Jurkat, Clone E6-1 (cell line): ENCODE results near the gene SLC9A8.

Experiments
- DNase-seq: peaks from one replicate; pipeline ENCODE4 v3.0.0-alpha.2; 2011; ENCODE audit warnings: low read depth, low spot score
- H3K4me3 ChIP-seq: 2 replicates; pipeline ENCODE4 v1.5.1; 2011; ENCODE audit warnings: mild to moderate bottlenecking, low read length, control low read depth, moderate library complexity

SLC9A8 gene

DNA sequence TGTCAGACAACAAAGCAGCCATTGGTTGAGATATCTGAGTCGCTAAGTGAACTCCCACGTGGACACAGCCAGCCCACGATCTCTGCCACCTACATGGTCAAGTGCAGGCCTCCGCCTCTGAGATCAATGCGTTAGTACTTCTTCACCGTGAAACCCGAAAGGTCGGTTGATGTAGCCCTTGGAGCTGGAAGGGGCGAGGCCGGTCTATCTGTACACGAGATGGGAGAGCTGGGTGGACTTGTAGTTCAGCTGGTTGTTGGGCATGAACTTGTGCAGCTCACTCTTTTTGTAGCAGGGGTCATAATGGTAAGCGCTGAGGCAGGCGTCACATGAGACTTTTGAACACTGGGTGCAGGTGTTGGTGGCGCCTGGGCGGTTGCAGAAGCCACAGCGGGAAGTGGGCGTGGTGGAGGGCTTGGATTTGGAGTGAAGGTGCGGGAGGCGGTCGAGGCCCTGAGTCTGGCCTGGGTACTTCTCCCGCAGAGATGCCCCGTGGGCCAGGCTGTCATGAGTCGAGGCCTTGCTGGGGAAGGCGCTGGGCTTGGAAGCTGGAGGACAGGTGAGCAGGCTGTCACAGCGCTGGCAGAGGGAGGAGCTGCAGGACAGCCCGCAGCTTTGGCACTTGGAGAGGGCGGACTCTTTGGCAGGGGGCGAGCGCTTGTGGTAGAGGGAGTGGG is 92.9 kb downstream of the SLC9A8 start:
- H3K4me3 ChIP-seq = peak overlapping the region; percentile 42
- peak; percentile 76 for DNase-seq

DNA sequence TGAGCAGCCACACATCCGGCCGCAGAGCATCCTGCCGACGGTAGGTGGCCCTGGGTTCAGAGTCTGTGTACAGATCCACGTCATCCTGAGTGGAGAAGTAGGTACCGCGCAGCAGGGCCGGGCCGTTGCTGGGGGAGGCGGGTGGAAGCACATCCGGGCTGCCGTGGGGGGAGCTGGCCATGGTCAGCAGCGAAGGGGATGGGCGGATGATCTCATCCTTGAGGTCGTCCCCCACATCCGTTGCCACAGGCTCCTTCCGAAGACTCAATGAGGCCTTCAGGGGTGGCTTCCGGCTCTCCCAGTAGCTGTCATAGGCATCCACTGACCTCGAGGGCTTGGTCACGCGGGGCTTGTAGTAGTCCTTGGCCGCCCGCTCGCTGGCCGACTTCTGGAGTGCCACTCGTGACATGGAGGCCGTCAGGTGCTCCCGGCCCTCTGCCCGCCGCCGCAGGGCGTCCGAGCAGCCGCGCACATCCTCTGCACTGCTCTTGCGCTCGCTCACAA is 93.5 kb downstream of the SLC9A8 start:
- DNase-seq = peak; percentile 78
- peak overlapping the region; percentile 42 for H3K4me3 ChIP-seq

GRCh38 chr20:49906615-49907154 is 94.1 kb downstream of the SLC9A8 start:
- DNase-seq = no peak
- H3K4me3 ChIP-seq = peak overlapping the region; percentile 42

DNA sequence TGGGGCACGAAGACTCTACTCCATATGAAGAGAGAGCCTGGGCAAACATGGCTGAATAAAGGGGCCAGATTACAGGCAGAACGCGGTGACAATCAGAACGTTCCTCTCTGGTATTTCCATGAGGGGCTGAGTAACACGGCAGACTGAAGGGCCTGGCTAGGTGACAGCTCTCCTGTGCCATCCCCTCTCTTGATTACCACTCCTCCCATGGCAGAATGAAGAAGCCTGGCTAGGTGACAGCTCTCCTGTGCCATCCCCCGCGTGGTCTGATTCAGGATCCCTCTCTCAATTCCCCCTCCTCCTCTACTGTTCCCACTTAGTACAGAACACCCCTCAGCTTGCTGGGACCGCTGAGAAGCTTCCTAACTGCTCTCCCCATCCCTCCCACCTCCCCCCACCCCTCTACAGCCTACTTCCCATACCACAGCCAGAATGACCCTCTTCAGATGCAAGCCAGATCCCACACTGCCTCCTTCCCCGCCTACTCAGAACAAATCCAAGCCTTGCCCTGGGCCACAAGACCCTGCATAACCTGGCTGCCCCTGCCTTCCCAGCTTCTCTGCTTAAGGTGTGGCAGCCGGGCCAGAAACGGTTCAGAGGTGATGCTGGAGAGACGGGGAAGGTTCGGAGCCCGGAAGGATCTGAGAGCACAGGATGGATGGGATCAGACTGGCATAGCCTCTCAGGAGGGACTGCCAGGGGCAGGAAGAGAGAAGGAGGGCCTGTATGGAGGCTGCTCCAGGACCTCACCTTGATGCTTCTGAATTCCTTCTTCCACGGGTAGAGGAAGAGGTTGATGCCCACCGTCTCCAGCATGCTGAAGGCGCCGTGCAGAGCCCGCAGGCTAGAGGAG is 95.0 kb downstream of the SLC9A8 start:
- no peak for DNase-seq
- H3K4me3 ChIP-seq = no peak overlapping the region

DNA sequence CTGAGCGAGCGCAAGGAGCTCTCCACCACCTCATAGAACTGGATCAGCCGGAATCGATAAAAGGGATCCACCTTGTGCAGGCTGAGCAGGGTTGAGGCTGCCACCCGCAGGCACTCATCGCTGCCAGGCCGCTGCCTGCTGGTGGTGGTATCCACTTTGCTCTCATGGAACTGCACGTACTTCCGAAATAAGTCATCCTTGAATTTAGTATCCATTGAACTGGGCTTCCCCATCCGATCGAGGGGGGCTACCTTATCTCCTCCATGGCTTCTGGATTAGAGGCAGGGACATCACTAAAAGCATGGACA is 95.6 kb downstream of the SLC9A8 start:
- DNase-seq = no peak
- H3K4me3 ChIP-seq = no peak overlapping the region

DNA sequence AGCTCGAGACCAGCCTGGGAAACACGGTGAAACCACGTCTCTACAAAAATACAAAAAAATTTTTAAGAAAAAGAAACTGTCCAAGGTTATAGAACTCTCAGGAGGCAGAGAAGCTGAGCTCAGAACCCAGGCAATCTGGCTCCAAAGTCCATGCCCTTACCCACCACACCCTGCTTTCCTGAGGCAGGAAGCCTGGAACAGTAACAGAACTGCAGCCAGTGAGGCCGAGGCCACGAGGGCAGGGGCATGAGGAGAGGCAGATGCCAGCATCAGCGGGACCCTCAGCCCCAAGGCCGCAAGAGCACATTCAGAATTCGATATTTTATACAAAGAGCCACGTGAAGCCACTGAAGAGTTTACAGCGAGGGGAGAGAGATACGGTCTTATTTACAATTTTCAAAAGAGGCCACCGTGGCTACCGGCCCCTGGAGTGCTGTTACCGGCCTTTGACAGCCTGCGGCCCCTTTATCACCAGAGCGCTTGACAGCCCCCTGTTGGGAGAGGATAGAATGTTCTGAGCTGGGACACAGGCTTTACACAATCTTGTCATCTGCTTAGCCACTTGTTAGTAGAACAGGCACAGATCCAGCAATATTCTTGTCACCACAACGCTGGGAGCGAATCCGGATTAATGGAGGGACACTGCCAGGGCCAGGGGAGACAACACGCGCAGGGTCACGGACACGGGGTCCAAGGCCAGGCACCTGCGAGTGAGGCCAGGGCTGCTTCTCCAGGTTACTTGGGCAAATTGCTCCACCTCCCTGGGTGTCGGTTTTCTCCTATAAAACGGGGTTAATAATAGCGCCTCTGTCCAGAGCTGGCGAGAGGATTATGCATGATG is 97.1 kb downstream of the SLC9A8 start:
- DNase-seq = no peak
- no peak overlapping the region for H3K4me3 ChIP-seq

- no peak for DNase-seq
- H3K4me3 ChIP-seq = no peak overlapping the region
These were observed 97.7 kb downstream of the SLC9A8 start for GRCh38 chr20:49910340-49910706.

GRCh38 chr20:49913399-49914047 is 100.9 kb downstream of the SLC9A8 start:
- no peak overlapping the region; the same call in 1 of the 2 replicates for H3K4me3 ChIP-seq
- DNase-seq = no peak

DNA sequence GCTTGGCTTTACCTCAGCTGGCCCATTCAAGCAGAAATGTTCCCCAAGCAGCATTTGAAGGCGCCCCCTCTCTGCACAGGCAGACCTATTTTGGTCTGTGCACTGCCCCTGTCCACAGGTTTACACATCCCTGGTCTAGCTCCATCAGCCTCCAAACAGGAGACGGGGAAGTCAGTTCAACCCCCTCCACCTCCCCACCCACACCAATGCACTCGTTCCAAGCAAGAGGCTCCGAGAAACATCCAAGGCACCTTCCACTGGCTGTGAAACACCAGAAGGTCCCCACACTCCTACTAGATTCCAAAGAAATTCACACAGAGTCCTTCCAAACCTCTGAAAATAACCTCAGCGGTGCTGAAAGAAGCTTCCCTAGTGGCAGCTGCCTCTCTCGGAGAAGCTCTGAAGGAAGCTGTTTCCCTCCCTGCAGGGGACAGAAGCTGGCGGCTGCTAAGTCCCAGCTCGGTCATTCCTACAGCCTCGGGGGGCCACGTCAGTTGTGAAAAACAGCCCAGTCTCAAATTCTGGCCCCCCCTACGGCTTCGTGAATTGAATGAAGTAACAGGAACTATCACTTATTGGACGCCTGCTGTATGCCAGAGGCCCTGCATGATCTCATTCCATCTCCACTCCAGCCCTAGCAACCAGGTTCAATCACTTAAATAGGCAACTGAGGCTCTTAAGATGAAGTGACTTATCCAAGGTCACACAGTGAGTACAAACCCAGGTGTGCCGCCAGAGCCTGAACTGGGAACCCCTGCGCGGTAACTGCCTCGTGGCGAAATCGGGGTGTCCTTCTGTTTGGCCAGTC is 101.9 kb downstream of the SLC9A8 start:
- H3K4me3 ChIP-seq = peak overlapping the region; percentile 93
- DNase-seq = no peak

GRCh38 chr20:49915118-49915379 is 102.4 kb downstream of the SLC9A8 start:
- DNase-seq = no peak
- peak overlapping the region; percentile 93 for H3K4me3 ChIP-seq

GRCh38 chr20:49915380-49916145 is 102.9 kb downstream of the SLC9A8 start, which contains the start of gene SPATA2:
SPATA2 (minus strand) TSS chr20:49915529; CDS start chr20:49908490, 7,039 bp downstream.
- DNase-seq = peak; percentile 81
- H3K4me3 ChIP-seq = peak within 1 kb of the TSS; percentile 93

GRCh38 chr20:49916146-49917002 is 103.7 kb downstream of the SLC9A8 start:
- peak overlapping the region; percentile 93 for H3K4me3 ChIP-seq
- no peak for DNase-seq

- H3K4me3 ChIP-seq = no peak overlapping the region
- no peak for DNase-seq
These were observed 105.8 kb downstream of the SLC9A8 start for GRCh38 chr20:49918446-49918845.

DNA sequence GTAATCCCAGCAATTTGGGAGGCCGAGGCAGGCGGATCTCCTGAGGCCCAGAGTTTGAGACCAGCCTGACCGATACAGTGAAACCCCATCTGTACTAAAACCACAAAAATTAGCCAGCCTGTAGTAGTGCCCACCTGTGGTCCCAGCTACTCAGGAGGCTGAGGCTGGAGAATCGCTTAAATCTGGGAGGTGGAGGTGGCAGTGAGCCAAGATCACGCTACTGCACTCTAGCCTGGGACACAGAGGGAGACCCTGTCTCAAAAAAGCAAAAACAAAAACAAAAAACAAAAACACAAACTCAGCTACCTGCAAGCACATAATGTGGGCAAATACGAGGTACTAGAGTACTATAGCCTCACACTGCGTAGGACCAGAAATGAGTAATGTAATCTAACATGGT is 106.4 kb downstream of the SLC9A8 start:
- H3K4me3 ChIP-seq = no peak overlapping the region
- DNase-seq = no peak

DNA sequence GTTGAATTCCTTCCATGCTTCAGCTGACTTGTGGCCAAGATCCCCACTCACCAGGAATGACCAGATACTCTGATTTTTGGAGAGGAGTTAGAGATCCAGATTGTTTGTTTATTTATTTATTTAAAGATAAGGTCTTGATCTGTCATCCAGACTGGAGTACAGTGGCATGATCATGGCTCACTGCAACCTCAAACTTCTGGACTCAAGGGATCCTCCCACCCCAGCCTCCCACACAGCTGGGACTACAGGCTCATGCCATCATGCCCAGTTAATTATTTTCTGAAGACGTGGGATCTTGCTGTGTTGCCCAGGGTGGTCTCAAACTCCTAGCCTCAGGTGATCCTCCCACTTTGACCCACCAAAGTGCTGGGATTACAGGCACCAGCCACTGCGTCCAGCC is 106.8 kb downstream of the SLC9A8 start:
- no peak overlapping the region for H3K4me3 ChIP-seq
- DNase-seq = no peak

DNA sequence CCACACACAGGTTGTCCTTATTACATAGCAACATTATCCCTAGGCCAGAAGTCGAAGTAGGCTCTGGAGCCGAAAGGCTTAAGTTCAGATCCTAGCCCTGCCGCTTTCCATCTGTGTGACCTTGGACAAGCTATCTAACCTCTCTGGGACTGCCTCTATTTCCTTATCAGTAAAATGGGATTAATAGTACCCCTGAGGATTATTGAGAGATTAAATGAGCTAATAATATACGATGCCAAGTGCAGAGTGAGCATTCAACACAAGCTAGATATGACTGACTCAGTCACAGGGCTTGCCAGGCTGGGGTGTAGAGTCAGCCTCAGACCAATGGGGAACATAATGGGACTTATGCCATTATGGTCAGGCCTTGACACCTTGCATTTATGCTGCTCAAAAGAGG is 111.6 kb downstream of the SLC9A8 start:
- no peak overlapping the region for H3K4me3 ChIP-seq
- no peak for DNase-seq
